HG03025 (cell line): ENCODE results near the gene ZNF430.
A peak's percentile ranks its signal among the peaks of the same experiment; 100 is the strongest.
"Not testable (repeated sequence)": the region's sequence is repeated elsewhere in the genome, so short reads cannot be mapped to it uniquely, and the experiment has no call there.

Experiments
- ATAC-seq: cut with Tn5 transposase; IDR thresholded peaks from one replicate; pipeline ENCODE4 v1.9.1; 2021; ENCODE audit warnings: mild to moderate bottlenecking, moderate library complexity; ENCODE audit not compliant: unreplicated experiment, low FRiP score

ZNF430 gene

DNA sequence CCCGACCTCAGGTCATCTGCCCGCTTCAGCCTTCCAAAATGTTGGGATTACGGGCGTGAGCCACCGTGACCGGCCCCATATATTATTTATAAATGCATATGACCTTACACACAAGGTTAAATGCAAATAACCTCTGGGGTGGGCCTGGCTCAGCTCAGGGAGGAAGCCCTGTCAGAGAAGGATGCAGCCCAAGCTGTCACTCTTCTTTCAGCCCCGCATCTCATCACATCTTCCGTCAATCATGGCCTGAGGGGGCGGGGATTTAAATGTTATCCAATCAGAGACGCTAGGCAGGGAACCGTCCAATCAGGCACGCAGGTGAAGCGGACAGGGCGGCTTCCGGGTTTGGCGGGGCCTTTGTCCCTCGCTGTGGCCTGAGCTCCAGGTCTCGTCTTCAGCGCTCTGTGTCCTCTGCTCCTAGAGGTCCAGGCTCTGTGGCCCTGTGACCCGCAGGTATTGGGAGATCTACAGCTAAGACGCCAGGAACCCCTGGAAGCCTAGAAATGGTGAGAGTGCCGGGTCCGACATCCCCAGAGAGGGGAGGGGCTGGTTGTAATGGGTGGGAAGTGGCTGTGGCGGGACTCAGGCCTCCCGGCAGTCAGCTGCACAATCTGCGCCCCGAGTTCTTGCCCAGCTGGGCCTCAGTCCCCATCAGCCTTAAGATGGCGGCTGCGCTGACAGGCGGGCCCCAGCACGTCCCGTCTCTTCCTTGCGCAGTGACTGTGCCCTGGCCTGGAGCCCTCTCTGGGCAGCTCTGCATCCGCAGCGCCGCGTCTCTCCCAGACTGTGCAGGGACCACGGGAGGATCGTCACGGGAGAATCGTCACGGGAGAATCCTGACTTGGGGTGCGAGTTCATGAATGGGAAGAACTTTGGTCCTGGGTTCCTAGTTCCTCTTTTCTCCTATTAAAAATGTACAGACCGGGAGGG lies at the start of gene ZNF430:
Gene ZNF430 (plus strand): TSS at position 360 of the 930 bp plus-strand sequence. CDS start 144 bp downstream, at position 504.
- peak; percentile 90 for ATAC-seq

DNA sequence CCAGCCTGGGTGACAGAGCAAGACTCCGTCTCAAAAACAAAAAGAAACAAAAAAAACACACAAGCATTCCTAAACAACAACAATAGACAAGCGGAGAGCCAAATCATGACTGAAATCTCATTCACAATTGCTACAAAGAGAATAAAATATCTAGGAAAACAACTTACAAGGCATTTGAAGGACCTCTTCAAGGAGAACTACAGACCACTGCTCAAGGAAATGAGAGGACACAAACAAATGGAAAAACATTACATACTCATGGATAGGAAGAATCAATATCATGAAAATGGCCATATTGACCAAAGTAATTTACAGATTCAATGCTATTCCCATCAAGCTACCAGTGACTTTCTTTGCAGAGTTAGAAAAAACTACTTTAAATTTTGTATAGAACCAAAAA lies 27.7 kb upstream of the ZNF430 start:
- not testable (repeated sequence) for ATAC-seq

- ATAC-seq = peak; percentile 90
These were observed 20.6 kb upstream of the ZNF430 start for GRCh38 chr19:20999731-21000352.

DNA sequence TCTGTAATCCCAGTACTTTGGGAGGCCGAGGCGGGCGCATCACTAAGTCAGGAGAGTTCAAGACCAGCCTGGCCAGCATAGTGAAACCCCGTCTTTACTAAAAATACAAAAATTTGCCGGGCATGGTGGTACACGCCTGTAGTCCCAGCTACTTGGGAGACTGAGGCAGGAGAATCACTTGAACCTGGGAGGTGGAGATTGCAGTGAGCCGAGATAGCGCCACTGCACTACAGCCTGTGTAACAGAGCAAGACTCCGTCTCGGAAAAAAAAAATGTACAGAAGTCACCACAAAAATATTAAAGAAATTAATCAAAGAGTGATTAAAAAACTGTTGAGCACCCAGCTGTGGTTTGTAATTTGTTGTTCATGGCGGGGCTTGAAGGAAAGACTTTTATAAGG lies 781 bp downstream of the ZNF430 start:
- ATAC-seq = not testable (repeated sequence)

GRCh38 chr19:21022996-21023395 lies 2.5 kb downstream of the ZNF430 start:
- no peak for ATAC-seq

DNA sequence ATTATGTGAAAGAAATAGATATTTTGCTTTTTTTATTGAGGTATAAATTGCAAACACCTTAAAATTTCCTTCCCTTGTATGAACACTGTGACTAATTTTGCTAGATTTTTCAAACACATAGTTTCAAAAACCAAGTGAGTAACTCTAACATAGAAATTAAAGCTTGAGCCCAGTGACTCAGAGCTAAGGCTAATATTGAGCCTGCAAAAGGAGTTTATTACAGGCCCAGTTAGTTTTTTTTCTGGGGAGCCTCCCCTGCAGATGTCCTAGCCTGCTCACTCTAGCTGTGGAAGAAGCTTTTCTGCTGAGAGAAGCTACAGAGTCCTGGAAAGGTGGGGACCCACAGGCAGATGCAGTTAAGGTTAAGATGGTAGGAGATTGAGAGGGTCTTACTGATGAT lies 3.4 kb downstream of the ZNF430 start:
- no peak for ATAC-seq

GRCh38 chr19:21028969-21029268 lies 8.5 kb downstream of the ZNF430 start:
- no peak for ATAC-seq

DNA sequence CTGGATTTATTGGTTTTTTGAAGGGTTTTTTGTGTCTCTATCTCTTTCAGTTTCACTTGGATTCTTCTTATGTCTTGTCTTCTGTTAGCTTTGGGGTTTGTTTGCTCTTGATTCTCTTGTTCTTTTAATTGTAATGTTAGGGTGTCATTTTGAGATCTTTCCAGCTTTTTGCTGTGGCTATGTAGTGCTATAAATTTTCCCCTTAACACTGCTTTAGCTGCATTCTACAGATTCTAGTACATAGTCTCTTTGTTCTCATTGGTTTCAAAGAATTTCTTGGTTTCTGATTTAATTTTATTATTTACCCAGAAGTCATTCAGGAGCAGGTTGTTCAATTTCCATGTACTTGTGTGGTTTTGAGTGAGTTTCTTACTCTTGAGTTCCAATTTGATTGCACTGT lies 24.6 kb downstream of the ZNF430 start:
- ATAC-seq = no peak

GRCh38 chr19:21046489-21046888 lies 26.0 kb downstream of the ZNF430 start:
- ATAC-seq = no peak

DNA sequence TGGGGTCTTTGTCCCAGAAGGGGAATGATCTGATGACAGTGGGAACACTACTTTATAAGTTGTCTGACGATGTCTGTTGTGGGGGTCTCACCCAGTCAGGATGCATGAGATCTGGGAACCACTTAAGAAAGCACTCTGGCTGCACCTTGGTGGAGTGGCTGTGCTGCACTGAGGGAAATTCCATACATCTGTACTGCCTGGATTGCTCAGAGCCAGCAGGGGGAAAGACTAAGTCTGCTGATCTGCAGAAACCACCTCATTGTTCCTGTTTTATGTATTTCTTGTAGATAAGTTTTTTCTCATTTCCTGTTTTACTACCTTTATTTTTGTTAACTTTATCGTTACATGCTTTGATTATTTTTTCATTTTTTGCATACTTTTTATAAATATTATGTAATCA lies 27.3 kb downstream of the ZNF430 start:
- ATAC-seq = no peak

DNA sequence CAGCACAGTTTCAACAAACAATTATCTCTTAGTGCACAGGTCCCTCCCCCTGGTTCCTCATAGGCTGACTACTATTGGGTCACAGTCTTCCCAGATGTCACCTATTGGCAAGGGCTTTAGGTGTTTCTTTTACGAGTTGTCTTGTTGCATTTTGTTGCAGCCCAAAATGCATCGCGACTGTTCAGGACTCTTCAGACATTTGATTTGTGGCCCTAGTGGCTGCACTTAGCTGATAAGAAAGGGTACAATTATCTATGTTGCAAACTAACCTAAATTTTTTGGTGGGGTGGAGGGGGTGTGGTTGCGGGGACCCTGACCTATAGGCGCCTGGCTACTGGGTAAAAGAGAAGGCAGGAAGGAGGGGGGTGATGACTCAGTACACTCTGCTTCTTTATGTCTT lies 32.4 kb downstream of the ZNF430 start:
- no peak for ATAC-seq

- ATAC-seq = no peak
These were observed 44.9 kb downstream of the ZNF430 start for GRCh38 chr19:21065336-21065735.

DNA sequence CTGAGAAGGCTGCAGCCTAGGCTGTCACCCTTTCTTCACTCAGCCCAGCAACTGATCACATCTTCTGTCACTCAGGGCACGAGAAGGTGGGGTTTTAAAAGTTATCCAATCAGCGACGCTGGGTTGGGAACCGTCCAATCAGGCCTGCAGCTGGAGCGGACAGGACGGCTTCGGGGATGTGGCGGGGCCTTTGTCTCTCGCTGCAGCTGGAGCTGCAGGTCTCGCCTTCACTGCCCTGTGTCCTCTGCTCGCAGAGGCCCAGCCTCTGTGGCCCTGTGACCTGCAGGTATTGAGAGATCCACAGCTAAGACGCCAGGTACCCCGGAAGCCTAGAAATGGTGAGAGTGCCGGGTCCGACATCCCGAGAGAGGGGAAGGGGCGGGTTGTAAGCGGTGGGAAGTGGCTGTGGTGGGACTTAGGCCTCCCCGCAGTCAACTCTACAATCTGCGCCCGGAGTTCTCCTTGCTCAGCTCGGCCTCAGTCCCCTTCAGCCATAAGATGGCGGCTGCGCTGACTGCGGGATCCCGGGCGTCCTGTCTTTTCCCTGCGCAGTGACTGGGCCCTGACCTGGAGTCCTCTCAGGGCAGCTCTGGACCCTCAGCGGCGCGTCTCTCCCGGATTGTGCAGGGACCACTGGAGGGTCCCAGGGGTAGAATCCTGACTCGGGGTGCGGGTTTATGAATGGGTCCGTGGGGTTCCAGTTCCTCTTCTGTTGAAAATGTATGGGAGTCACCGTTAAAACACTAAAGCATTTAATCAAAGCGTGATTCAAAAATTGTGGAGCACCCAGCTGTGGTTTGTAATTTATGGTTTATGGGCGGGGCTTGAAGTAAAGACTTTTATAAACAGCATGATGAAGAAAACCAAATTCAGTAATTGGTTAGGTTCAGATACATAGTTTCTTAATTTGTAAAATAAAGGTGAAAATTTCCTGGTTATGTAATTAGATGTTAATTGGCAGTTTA lies 61.8 kb downstream of the ZNF430 start, which contains the start of gene ZNF714:
Gene ZNF714 (plus strand): TSS at position 193 of the 965 bp plus-strand sequence. CDS start 16,066 bp downstream, outside the sequence.
- ATAC-seq = peak; percentile 97

DNA sequence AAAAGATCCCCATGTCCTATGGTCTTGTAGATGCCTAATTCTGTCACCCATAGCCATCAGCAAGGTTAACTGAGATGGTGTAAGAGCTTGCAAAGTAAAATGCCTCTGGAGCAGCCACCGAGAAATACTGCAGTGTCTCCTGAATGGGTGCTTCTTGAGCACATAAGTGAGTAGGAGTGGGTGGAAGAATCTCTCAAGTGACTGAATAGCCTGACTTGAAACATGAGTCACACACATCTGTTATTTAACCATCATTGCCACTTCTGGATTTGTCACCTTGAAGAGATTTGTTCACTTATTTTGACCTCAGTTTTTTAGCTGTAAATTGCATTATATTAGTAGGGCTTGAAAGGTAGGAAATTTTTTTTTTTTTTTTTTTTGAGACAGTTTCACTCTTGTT lies 63.9 kb downstream of the ZNF430 start:
- no peak for ATAC-seq

- ATAC-seq = no peak
These were observed 67.4 kb downstream of the ZNF430 start for GRCh38 chr19:21087871-21088270.

GRCh38 chr19:21092109-21092508 lies 71.7 kb downstream of the ZNF430 start:
- ATAC-seq = no peak

DNA sequence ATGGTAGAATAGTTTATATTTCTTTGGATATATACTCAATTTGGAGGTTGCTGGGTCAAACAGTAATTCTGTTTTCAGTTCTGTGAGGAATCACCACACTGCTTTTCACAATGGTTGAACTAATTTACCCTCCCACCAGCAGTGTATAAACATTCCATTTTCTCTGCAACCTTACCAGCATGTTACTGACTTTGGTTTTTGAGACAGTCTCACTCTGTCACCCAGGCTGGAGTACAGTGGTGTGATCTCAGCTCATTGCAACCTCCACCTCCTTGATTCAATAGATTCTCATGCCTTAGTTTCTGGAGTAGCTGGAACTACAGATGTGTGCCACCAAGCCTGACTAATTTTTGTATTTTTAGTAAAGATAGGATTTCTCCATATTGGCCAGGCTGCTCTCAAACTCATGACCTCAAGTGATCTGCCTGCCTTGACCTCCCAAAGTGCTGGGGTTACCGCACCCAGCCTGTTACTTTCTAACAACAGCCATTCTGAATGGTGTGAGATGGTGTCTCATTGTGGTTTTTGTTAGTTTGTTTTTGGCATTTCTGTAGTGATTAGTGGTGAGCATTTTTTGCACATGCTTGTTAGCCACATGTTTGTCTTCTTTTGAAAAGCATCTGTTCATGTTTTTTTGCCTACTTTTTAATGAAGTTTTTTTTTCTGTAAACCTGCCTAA lies 74.0 kb downstream of the ZNF430 start:
- ATAC-seq = no peak

GRCh38 chr19:21098291-21098690 lies 77.8 kb downstream of the ZNF430 start:
- no peak for ATAC-seq

DNA sequence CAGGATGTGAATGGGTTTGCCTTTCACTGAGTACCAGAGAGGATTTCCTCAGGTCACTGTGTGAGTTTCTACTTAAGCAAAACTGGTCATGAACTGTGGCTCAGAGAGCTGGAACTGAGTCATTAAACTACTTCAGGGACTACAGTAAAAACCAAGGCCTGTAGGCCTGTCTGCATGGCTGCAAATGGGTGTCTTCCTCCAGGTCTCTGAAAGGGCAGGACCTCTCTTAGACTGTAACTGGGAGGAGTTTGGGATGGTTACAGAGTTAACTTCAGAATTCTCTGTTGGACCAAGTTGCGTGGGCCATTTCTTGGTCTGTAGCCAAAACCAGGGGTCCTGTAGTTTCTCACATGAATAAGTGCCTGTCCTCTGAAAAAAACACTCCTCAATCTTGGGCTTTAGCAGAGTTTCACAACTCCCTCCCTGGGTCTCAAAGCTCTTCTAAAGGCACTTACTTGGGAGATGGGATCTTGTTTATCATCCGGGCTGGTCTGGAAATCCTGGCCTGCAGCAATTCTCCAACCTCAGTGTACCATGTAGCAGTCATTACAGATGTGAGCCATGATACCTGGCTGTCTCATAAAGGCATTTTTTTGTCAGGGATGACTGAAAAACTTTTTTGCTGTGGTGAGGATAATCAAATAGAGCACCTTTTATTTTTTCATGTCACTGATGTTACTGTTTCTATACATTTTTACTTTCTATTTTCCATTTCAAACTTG lies 81.2 kb downstream of the ZNF430 start:
- no peak for ATAC-seq
